ENCODE results near the gene C11orf91.

- TF ChIP-seq CTCF (conservative IDR thresholded peaks at IDR 0.05; ENCODE audit: low read depth, low read length): no peak
- TF ChIP-seq RAD21 (IDR thresholded peaks at IDR 0.05; ENCODE audit: low read length): no peak
- TF ChIP-seq POLR2A (IDR thresholded peaks at IDR 0.05; ENCODE audit: low read depth, low read length): no peak
- no peak for TF ChIP-seq RFX5 (IDR thresholded peaks at IDR 0.05; ENCODE audit: low read depth, low read length)
- TF ChIP-seq BHLHE40 (IDR thresholded peaks at IDR 0.05; ENCODE audit: low read depth, low read length): no peak
- no peak for TF ChIP-seq USF2 (IDR thresholded peaks at IDR 0.05; ENCODE audit: low read depth, low read length)
- TF ChIP-seq MXI1 (IDR thresholded peaks at IDR 0.05; ENCODE audit: borderline replicate concordance, low read depth, low read length): no peak
- TF ChIP-seq SMC3 (IDR thresholded peaks at IDR 0.05; ENCODE audit: low read depth, low read length): no peak
- no peak for TF ChIP-seq NFE2L2 (IDR thresholded peaks at IDR 0.05; ENCODE audit: low read depth, low read length)
- TF ChIP-seq MAZ (IDR thresholded peaks at IDR 0.05; ENCODE audit: borderline replicate concordance, low read depth, low read length): no peak
- no peak for TF ChIP-seq ELK1 (IDR thresholded peaks at IDR 0.05; ENCODE audit: borderline replicate concordance, low read depth, low read length)
- no peak for TF ChIP-seq RCOR1 (IDR thresholded peaks at IDR 0.05; ENCODE audit: insufficient replicate concordance, low read length)
Measured at GRCh38 chr11:33741806-33742205, 41.2 kb upstream of the C11orf91 start.

Measured in IMR-90 (cell line).